ENCODE results near the gene ISL1.

- no peak for TF ChIP-seq POLR2A (IDR thresholded peaks at IDR 0.05)
- no peak for TF ChIP-seq CTCF (IDR thresholded peaks at IDR 0.05)
Observed at GRCh38 chr5:51411921-51412325, 28.7 kb downstream of the ISL1 start.
